H4 (cell line): ENCODE results near the gene SMIM29. TPM values are rescaled to one million over a fixed set of nuclear protein-coding genes. Genes with fewer than 3 reads are reported as not detected.

Experiments used
- DNase-seq: peaks from one replicate; pipeline ENCODE4 v3.0.0-alpha.2; 2015; ENCODE audit warnings: low spot score
- total RNA-seq: library from RNA; depleted of rRNA; stranded (reverse); fragments of >200 nt; shearing (Covaris generic); gene quantifications from 2 replicates; pipeline ENCODE4 v1.2.3, GENCODE V29; 2014

Gene SMIM29
- total RNA-seq, 1 experiment from 2014 or later: 46.4 TPM

DNA sequence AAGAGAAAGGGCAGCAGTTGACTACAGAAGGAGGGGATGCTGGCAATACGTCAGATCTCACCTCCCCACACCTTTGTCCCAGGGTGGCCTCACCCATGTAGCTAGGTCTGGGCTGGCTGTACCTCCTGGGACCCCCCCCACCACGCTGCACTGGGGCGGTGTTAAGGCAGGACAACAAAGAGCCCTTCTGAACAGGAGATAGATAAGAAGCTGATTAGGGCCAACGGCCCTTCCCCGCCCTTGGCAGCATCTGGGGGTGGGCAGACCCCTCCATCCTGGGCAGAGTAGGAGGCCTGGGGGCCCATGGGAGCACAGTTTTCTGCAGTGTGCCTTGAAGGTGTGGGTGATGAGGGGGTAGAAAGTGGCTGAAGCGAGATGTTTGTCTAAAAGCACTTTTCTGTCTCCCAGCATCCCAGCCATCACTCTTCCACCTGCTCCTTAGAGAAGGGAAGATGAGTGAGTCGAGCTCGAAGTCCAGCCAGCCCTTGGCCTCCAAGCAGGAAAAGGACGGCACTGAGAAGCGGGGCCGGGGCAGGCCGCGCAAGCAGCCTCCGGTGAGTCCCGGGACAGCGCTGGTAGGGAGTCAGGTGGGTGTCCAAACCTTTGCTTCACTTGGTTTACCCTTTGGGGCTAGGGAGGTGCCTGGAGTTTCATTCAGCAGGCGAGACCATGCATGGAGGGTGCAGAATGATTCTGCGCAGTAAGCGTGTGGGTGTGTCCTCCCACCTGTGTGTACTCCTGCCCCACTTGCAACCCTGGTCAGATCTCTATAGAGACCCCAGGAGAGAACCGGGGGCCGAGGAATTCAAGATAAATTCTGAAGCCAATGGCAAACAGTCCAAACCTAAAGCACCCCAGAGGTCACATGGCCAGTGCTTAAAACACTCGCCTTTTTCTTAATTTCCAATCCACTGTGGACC, 8.2 kb downstream of the SMIM29 start:
- DNase-seq: no peak

- DNase-seq: no peak
These were observed 8.9 kb downstream of the SMIM29 start for GRCh38 chr6:34239893-34240292.

- DNase-seq: no peak
These were observed 9.3 kb downstream of the SMIM29 start for GRCh38 chr6:34239500-34239825.

- DNase-seq: no peak
These were observed 10.0 kb downstream of the SMIM29 start for GRCh38 chr6:34238585-34239499.

GRCh38 chr6:34237722-34238584, 10.9 kb downstream of the SMIM29 start:
- DNase-seq: no peak

GRCh38 chr6:34237316-34237721, 11.5 kb downstream of the SMIM29 start:
- no peak for DNase-seq

DNA sequence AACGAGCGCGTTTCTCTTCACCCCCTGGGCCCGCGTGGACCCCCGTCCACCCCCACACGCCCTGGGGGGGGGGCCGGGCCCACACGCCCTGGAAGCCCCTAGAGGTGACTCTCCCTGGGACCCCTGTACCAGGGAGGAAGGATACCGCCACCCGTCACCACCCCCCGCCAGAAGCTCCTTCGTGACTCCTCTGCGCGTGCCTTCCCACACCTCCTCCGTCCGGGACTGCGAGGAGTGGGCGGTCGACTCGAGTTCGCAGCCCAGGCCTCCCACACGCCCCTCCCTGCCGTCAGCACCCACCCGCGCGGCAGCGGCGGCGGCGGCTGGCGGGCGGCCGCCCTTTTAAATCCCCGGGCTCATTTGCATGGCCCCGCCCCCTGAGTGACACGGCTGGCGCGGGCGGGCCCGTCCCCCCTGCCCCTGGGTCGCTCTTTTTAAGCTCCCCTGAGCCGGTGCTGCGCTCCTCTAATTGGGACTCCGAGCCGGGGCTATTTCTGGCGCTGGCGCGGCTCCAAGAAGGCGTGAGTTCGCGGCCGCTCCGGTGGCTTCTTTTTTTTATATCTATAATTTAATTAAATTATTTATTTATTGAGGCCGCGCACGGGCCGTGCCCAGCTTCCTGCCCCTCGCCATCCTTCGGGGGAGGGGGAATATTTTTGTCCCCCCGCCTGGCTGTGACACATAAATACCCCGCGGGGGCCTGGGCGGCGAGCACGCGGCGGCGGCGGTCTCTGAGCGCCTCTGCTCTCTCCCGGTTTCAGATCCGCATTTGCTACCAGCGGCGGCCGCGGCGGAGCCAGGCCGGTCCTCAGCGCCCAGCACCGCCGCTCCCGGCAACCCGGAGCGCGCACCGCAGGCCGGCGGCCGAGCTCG, 12.1 kb downstream of the SMIM29 start, which contains the start of gene HMGA1:
Gene HMGA1, plus strand, starts transcription at position 431 of the 873 bp plus-strand sequence. CDS start 3,908 bp downstream, outside the sequence.
- DNase-seq: peak; percentile 79

GRCh38 chr6:34236131-34236442, 12.7 kb downstream of the SMIM29 start:
- no peak for DNase-seq

- no peak for DNase-seq
These were observed 13.3 kb downstream of the SMIM29 start for GRCh38 chr6:34235307-34236130.

DNA sequence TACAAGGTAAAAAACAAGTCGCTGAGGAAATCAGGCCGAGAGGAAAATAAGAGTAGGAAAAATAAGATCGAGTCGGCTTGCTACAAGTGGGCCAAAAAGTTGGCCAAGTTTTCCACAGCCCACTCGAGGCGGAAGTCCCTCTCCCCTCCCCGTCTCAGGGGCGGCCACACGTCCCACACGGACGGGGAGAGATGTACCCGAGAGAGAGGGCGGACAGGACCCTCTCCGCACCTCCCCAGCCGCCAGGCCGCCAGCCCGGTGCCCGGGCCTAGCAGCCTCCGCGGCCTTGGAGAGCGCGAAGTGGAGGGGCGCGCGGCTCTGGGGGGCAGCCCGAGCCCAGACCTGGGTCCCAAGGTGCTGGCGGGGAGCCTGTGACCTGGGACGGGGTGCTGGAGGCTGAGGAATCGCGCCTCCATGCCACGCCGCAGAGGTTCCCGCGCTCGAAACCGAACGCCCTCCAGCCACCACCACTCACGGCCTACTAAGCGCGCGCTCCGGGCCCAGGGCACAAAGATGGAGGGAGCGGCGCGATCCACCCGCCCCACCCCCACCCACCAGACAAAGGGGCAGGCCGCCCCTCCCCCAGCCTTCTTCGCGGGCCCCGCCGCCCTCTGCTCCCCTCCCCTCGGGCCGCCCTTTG, 14.0 kb downstream of the SMIM29 start:
- no peak for DNase-seq

GRCh38 chr6:34233867-34234266, 14.9 kb downstream of the SMIM29 start:
- no peak for DNase-seq

- DNase-seq: no peak
These were observed 15.9 kb downstream of the SMIM29 start for GRCh38 chr6:34232901-34233300.

DNA sequence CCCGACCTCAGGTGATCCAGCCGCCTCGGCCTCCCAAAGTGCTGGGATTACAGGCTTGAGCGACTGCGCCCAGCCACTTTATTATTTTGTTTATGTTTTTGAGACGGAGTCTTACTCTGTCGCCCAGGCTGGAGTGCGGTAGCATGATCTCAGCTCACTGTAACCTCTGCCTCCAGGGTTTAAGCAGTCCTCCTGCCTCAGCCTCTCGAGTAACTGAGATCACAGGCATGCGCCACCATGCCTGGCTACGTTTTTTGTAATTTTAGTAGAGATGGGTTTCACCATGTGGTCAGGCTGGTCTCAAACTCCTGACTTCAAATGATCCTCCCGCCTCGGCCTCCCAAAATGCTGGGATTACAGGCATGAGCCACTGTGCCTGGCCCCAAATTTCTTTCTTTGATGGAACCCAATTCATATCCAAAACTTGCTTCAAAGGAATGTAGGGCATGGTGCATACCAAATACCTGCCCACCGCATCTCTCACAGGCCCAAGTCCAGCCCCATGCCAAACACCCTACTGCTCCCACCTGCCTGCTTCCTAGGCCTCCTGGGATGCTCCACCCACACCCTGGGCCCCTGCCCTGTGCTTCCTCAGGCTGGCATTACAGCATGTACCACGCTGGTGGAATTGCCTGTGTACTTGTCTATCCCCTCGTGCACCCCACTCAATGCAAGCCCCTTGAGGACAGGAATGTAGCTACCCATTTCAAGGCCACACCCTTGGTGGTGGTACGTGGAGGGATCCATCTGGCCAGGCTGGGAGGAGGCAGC, 17.1 kb downstream of the SMIM29 start:
- no peak for DNase-seq

DNA sequence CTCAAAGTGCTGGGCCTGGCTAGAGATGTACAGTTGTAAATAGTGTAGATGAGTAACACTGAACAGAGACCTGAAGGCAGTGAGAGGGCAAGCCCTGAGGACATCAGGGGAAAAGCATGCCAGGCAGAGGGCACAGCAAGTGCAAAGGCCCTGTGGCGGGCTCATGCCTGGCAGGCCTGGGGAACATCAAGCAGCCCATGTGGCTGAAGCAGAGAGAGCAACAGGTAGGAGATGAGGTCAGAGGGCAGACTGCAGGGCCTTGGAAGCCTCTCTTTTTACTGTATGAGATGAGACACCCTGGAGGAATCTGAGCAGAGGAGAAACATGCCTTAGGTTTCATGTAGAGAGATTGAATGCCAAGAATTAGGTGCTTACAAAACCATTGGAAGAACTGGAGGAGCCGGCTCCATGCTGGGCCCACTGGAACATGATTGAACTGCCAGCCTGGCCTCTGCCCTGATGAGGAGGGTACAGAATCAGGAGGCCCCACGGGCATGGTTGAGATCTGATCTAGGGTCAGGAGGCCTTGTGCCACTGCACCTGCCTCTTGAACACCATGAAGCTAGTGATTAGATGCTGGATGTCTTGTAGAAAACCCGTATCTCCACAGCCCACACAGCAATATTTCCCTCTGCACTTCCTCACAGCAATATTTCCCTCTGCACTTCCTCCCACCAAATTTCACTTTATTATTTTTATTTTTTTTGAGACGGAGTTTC, 18.0 kb downstream of the SMIM29 start:
- no peak for DNase-seq

DNA sequence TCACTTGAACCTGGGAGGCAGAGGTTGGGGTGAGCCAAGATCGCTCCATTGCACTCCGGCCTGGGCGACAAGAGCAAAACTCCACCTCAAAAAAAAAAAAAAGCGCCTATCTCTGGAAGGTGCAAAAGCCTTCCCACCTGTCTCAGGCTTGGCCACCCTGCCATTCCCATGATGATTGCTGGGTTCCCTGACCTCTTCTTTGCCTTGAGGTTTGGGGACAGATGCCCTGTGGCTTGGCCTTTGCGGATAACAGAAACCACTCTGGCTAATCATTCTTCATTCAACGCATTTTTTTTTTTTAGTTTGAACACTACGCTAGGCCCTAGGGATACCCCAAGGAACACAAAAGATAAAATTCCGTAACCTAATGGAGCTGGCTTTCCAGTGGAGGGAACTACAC, 18.9 kb downstream of the SMIM29 start:
- DNase-seq: no peak

- DNase-seq: no peak
These were observed 20.9 kb downstream of the SMIM29 start for GRCh38 chr6:34227761-34228421.
